HS-5 (cell line): Measurements from ENCODE around the gene TMEM59L.

Source experiments
- DNase-seq: peaks from one replicate; pipeline ENCODE4 v3.0.0-alpha.2; 2012; ENCODE audit warnings: low read depth

TMEM59L gene

GRCh38 chr19:18637673-18638630, 25.3 kb downstream of the TMEM59L start:
- no peak for DNase-seq

GRCh38 chr19:18639706-18640243, 27.1 kb downstream of the TMEM59L start:
- DNase-seq, result no peak

GRCh38 chr19:18644196-18645034, 31.7 kb downstream of the TMEM59L start:
- no peak for DNase-seq

GRCh38 chr19:18645035-18645511, 32.4 kb downstream of the TMEM59L start:
- no peak for DNase-seq

GRCh38 chr19:18646535-18647370, 34.1 kb downstream of the TMEM59L start:
- no peak for DNase-seq

- no peak for DNase-seq
These were observed 34.7 kb downstream of the TMEM59L start for GRCh38 chr19:18647371-18647767.

GRCh38 chr19:18647807-18648206, 35.1 kb downstream of the TMEM59L start:
- DNase-seq, result no peak

- DNase-seq, result no peak
These were observed 36.3 kb downstream of the TMEM59L start for GRCh38 chr19:18648973-18649315.

- DNase-seq, result no peak
These were observed 36.8 kb downstream of the TMEM59L start for GRCh38 chr19:18649371-18650020.

- DNase-seq, result no peak
These were observed 37.3 kb downstream of the TMEM59L start for GRCh38 chr19:18650021-18650390.

GRCh38 chr19:18650468-18651041, 37.9 kb downstream of the TMEM59L start:
- no peak for DNase-seq

GRCh38 chr19:18651300-18651699, 38.6 kb downstream of the TMEM59L start:
- no peak for DNase-seq

- no peak for DNase-seq
These were observed 39.1 kb downstream of the TMEM59L start for GRCh38 chr19:18651733-18652132.

- no peak for DNase-seq
These were observed 41.2 kb downstream of the TMEM59L start for GRCh38 chr19:18653853-18654252.

- DNase-seq, result no peak
These were observed 41.8 kb downstream of the TMEM59L start for GRCh38 chr19:18654469-18654868.

- no peak for DNase-seq
These were observed 42.6 kb downstream of the TMEM59L start for GRCh38 chr19:18655173-18655844.

- no peak for DNase-seq
These were observed 43.8 kb downstream of the TMEM59L start for GRCh38 chr19:18656337-18657086.

- no peak for DNase-seq
These were observed 45.1 kb downstream of the TMEM59L start for GRCh38 chr19:18657590-18658365.
